Activated CD8-positive, alpha-beta memory T cell treated with anti-CD3 and anti-CD28 coated beads for 24 hours (primary cell): ENCODE measurements around the gene BUD23.
"Not testable (repeated sequence)": the region's sequence is repeated elsewhere in the genome, so short reads cannot be mapped to it uniquely, and the experiment has no call there.

ENCODE experiments used
- DNase-seq: peaks from one replicate; pipeline ENCODE4 v3.0.0-alpha.2; 2020

Gene BUD23

DNA sequence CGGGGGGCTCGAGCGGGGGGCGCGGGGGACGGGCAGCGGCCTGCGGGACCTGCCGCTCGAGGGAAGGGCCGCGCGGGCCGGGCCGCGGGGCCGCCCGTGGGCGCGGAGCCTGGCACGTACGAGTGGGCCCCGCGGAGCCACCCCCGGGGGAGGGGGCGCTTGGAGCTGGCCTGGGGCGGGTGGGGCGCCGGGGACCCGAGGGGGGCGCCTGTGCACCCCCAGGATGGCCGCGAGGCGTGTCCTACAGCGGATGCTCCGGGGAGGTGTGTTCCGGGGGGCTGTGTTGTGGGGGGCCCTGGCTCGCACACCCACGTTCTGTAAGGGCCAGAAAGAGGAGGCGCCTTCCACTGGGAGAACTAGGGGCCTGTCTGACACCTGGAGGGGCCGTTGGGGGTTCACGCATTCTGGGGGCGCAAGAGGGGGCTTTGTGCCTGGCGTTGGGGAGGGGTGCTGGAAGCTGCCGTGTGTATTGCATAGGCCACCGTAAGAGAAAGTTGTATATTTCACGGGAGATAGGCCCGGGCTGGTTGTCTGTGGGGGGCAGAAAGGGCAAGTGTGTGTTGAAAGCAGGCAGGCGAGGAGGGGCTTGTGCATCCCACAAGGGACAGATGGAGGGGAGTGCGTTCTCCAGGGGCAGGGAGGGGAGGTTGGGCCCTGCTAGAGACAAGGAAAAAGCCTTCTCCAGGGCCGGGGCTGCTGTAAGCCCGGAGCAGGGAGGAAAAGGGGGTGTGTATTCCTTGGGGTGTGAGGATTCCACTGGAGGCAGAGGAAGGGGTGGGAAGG, 15.1 kb upstream of the BUD23 start:
- no peak for DNase-seq

DNA sequence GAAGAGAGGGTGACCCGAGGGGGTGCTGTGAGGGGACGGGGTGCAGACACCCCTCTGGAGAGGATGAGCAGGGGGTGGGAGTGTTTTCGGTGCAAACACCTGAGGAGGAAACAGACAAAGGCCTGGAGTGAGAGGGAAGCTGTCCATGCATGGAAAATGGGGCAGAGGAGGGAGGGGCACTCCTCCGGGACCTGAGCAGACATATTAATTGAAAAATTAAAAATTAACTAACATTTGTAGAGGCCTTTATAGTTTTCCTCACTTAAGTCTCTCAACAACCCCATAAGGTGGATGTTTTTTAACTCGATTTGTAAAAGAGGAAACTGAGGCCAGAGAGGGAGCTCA, 14.5 kb upstream of the BUD23 start:
- no peak for DNase-seq

DNA sequence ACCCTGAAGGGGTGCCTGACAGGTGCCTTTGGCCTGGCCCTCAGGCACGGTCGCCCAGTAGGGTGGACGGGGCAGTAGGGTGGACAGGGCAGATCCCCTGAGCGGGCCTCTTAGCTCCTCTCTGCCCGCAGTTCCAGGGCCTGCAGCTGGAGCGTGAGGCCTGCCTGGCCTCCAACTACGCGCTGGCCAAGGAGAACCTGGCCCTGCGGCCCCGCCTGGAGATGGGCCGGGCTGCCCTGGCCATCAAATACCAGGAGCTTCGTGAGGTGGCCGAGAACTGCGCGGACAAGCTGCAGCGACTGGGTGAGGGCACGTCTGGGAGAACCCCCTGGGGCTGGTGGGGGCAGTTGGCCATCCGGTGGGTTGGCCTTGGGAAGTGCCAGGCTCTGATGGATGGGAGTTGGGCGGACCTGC, 14.1 kb upstream of the BUD23 start:
- no peak for DNase-seq

DNA sequence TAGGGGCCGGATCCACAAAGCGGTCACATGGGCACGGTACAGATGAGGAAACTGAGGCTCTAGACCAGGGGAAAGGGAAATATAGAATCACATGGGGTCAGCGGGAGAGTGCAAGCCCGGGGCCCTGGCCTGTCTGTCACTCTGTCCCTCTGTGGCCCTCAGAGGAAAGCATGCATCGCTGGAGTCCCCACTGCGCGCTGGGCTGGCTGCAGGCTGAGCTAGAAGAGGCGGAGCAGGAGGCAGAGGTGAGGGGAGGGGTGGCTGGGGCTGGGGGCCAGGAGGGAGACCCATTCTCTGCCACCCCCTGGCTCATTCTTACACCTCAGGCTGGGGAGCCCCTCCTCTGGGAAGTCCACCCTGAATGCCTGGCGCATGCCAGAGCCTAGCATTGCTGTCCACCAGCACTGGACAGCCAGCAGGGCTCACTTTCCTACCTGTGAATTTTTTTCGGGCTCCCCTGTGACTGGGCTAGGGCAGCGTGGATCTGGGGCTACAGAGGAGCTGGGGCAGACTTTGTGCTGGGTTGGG, 13.5 kb upstream of the BUD23 start:
- DNase-seq: no peak

DNA sequence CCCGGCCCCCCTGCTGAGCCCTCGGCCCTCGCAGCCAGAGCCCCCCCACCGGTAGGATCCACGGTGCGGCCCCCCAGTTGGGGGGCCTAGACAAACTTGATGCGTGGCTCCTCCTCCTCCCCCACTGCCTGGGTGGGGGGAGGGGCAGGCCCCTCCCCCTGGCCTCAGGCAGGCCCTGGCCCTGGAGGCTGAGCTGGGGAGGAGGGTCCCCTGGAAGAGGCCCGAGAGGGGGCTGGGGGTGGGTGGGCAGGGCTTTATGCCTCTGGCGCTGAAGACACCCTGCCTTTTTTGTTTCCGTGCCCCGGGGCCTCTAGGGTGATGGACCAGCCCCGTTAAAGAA, 12.1 kb upstream of the BUD23 start:
- DNase-seq: no peak

DNA sequence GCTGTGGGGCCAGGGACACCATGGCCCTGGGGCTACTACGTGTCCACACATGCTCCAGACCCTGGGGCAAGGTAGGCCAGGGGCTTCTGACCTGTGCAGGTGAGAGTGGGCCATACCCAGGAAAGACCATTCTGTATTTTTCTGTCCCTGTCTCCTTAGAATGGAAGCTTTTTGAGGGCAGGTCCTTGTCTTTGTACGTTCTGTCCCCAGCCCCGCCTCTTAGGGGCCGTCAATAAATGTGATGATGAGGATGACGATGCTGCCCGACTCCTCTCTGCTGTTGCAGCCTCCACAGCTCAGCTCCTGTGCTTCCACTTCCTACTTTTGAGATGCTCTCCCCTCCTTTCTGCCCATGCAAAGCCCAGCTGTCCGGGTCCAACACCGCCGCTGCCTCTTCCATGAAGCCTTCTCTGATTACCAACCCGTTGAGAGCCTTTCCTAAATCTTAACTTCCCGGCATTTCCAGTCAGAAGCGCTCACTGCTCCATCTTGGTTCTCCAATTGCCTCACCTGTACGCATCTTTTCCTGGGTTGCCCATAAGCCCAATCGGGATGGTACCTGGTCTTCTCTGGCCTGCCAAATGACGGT, 11.4 kb upstream of the BUD23 start:
- no peak for DNase-seq

DNA sequence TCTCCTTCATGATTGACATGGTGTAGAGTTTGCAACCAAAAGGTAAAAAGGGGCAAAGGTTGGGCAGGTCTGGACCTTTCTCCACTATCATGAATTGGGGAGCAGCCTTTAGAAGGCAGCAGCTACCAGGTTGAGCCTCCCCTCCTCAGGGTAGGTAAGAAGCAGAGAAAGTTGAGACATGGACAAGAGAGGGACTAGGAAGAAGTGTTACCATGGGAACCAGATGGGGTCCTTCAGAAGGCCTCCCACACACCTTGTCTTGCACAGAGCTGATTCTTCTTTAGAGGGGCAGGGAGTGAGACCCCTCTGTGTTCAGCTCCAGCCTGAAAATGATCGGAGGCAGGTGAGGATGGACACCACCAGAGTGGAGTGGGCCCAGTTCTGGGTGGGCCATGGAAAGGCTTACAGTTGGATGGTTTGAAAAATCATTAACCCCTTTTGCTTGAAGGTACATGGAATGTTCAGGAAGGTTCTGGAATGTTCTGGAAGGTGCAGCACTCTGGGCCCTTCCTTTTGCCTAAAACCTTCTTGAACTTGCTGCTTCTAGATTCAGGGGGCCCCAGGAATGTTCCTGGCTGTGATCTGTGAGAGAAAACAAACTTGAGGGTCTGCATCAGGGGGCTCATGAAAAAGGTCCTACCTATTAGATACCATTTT, 8.8 kb upstream of the BUD23 start:
- no peak for DNase-seq

DNA sequence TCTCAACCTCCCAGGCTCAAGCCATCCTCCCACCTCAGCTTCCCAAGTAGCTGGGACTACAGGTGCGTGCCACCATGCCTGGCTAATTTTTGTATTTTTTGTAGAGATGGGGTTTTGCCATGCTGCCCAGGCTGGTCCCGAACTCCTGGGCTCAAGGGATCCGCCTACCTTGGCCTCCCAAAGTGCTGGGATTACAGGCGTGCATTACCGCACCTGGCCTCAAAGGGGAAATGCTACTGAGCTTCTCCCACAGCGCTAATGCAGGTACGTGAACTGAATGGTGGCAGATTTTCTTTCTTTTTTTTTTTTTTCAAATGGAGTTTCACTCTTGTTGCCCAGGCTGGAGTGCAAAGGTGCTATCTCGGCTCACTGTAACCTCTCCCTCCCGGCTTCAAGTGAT, 7.3 kb upstream of the BUD23 start:
- DNase-seq: not testable (repeated sequence)

DNA sequence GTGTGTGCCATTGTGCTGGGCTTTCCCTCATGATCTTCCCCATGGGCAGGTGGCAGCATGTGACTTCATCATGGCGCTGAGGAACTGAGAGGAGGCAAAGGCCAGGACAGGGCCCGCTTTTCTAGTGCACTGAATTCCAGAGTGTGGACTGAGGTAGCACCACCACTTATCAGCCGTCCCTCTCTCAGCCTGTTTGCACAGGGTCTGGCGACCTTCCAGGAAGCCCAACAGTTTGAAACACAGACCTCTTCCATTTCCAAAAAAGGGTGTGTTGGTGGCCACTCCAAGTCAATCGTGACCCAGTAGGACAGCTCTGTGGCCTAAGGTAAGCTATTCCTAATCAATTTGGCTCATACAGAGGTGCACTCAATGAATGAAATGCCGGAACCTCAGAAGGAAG, 4.5 kb upstream of the BUD23 start:
- no peak for DNase-seq

DNA sequence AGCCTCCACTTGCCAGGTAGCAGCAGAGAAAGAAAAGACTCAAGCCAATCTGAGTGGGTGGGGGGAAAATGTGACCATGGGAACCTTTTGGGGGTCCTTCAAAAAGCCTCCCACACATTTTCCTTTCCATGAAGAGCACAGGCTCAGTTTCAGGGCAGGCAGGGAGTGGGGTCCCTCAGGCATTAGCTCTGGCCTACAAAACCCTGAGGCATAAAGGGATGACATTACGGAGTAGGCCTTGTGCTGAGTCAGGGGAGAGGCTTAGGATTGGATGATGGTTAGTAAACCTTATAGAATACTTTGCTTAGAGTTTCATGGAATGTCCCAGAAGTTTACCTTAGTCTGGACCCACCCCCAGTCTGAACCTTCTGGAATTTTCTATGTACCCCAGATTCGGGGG, 3.7 kb upstream of the BUD23 start:
- no peak for DNase-seq

DNA sequence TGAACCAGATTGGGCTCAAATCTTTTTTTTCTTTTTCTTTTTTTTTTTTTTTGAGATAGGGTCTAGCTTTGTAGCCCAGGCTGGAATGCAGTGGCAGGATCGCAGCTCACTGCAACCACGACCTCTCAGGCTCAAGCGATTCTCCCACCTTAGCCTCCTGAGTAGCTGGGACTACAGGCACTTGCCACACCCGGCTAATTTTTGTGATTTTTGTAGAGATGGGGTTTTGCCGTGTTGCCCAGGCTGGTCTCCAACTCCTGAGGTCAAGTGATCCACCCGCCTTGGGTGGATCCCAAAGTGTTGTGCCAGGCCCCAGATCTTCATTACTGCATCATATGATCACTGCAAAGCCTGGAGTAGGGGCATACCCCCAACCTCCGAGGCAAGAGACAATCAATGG, 2.9 kb upstream of the BUD23 start:
- DNase-seq: no peak

DNA sequence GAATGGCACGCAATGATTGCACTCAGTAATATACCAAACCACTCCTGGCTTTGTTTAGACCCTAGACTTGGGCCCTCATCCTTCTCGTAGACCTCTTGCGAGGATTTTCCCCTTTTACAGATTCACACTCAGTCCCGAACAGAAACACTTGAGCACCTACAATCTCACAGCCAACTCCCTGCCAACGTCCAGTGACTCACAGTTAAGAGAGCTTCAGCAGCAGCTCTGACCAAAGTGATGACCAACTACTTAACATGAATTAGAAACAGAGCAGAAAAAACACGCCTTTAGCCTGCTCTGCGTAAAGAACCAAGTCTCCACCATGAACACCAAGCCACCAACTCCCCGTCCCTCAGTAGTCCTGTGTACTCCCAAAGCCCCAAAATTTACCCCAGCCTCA, 2.4 kb upstream of the BUD23 start:
- no peak for DNase-seq

DNA sequence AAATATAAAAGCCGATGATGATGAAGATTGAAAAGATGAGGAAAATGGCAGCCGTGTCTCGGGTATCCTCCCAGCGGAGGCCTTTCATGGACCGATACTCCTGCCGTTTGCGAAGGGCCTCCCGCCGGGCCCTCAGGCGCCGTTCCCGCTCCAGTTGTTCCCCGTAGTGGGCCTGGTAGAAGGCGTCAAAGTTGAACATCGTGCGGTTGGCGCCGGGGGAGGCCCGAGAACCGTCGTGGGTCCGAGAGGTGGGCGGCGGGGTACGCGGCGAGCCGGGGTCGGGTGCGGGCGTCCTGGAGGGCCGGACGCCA, 697 bp upstream of the BUD23 start:
- no peak for DNase-seq

DNA sequence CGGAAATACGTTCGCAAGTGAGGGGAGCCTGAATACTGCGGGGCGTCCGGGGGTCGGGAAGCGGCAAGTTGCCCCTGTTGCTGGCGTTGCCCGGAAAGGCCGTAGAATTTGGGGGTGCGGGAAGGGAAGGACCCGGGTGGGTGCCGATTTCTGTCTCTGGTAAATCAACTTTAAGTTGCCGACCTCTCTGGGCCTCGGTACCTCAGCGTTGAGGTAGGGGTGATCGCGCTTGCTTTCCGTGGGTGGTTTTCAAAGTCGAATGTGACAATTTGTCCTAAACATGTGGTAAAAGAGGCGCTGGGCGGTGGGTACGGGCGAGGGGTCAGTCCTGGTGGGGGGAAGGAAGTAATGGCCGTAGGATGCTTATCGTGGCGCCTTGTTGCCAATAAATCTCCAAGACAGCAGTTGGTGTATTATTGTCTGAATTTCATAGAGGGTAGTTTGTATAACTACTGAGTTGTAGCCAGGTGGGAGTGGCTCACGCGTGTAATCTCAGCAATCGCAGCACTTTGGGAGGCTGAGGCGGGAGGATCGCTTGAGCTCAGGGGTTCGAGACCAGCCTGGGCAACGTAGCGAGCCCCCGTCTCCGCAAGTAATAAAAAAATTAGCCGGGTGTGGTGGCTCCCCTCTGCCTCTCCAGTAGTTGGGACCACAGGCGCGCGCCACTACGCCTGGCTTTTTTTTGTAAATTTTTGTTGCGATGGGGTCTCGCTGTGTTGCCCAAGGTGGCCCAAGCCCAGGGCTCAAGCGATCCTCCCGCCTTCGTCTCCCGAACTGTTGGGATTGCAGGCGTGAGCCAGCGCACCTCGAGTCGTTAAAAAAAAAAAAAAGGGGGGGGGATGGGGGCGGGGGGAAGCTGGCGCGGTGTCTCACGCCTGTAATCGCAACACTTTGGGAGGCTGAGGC, 644 bp downstream of the BUD23 start:
- DNase-seq: no peak

DNA sequence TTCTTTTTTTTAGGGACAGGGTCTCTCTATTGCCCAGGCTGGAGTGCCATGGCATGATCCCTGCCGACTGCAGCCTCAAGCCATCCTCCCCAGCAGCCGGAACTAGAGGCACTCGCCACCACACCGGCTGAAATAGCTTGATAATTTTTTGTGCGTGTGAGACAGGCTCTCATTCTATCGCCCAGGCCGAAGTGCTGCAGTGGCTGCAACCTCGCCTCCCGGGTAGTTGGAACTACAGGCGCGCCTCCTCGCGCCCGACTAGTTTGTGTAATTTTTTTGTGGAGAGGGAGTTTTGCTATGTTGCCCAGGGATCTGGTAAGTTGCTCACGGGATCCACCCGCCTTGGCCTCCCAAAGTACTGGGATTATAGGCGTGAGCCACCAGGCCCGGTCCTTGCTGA, 1.9 kb downstream of the BUD23 start:
- DNase-seq: no peak

DNA sequence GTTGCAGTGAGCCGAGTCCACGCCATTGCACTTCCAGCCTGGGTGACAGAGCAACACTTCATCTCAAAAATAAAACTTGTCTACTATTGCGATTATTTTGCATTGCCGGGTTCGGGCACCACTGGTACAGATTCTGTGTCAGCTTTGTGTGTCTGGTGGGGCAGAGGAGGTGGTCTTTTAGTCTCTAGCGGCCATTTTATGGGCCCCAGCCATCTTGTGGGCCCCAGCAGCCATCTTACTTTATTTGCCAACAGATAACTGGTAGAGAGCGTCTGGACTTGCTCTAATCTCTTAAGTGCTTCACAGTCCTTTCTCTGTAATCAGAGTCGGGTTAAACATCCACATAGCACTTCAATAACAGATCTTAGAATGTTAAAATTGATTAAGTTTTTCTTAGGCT, 4.9 kb downstream of the BUD23 start:
- no peak for DNase-seq

DNA sequence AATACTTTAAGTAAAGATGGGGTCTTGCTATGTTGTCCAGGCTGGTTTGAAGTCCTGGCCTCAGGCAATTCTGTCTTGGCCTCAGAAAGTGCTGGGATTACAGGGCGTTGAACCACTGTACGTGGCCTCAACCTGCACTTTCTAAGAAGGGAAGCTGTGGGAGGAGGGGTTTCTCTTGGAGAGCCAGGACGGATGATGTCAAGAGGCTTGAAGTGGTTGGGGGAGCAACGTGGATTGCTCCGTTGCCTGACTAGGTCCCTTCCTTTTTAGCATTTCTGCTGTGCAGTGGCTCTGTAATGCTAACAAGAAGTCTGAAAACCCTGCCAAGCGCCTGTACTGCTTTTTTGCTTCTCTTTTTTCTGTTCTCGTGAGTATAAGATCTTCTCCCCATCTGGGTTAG, 7.2 kb downstream of the BUD23 start:
- no peak for DNase-seq

DNA sequence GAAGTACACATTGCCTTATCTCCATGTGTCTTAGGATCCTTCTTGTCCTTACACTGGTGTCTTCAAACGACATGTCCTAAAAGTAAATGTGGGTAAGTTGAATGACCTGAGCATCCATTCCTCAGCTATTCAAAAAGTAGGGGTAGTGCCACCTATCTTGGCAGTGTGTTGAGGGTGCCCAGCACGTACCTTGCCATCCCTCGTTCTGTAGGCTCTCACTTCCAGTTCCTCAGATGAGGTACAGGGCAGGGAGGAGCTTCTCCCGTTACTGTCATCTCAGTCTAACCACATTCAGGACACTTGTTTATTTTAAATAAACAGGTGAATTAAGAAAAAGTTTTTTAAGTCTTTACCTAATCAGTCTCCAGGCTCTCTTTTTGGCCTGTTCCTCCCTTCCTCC, 13.0 kb downstream of the BUD23 start:
- DNase-seq: no peak

DNA sequence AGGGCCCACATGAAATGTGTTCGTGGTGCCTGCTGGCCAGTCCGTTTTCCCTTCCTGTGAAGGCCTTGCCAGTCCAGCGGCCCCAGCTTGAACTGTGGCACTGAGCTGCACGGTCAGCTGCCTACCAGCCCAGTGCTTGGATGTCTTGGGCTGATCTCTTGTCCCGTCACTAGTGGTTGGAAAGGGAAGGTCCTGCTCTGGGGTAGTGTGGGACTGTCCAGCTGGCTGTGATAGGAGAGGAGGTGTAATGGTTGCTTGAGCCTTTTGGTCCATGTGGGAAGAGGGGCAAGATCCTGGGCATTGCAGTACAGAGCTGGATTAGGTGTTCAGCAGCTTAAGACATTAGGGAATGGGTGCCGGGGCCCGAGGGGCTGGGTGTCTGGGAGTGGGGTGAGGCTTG, 15.0 kb downstream of the BUD23 start:
- DNase-seq: no peak

DNA sequence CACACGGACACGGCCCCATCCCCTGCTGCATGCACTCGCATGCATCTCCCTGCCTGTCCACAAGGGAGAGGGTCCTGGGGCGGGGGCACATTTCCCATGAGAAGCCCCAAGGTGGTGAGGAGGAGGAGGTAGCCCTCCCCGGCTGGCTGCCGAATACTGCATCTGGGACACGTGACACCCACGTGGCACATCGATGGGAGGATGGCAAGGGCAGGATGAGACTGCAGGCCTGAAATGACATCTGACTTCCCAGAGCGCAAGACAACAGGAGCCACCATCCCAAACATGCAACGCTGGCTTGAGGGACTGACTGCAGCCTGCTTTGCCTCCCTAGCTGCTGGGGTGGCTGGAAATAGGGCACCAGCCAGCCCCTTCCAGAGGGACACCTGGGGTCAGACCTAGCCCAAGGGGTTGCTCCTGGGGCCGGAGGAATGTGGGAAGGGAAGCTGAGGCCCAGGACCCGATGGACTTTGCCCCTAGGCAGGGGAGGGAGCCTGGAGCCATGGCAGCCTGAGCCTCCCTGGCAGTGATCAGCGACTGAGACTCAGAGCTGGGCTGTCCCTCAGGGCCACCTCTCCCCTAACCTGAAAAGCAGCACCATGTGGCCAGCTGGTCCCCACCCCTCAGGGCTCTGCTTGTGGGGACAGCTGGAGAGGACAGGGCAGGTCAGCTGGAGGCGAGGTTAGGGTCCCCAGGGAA, 16.1 kb downstream of the BUD23 start:
- DNase-seq: no peak

DNA sequence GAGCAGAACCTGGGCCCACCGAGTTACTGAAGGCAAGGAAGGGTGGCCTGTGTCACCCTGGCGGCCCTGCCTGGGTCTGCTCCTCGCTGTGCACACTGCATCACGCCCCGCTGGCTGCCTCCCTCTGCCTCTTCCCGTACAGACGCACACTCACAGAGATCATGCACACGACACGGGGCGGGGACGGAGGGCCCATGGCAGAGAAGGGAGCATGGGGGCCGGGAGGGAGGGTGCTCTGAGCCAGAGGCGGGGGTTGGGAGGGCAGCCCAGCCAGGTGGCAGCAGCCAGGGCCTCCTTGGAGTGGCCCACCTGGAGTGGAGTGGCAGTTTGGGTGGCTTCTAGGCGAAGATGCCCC, 16.6 kb downstream of the BUD23 start:
- DNase-seq: no peak

DNA sequence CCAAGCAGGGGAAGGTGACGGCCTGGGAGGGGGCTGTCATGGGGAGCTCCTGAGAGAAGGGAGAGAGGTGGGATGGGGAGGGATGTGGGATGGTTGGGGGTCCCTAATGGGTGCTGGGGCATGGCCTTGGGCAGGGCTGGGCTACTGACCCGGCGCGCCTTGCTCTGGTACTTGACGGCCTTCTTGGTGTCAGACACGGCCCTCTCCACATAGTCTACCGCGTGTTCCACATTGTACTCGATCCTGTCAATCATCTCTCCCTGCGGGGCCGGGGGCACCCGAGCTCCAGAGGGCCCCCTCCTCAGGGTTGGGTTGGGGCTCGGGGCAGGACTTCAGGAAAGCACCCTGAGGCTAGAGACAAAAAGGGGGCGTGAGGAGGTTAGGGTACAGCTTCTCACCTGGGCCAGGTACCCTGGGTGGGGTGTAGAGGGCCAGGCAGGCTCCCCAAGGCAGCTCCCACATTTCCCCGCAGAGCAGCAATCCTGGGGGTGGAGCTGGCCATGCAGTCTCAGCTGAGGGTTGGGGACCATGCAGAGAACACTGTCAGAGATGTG, 17.3 kb downstream of the BUD23 start:
- no peak for DNase-seq
